Hepatocyte (in vitro differentiated cells): Measurements from ENCODE around the gene TAS2R10.

Experiments used
- CTCF ChIP-seq: fragments of 200-600 bp; sonication (generic); IDR thresholded peaks from 2 replicates; pipeline ENCODE4 v1.5.1; 2016; ENCODE audit warnings: antibody characterized with exemption, mild to moderate bottlenecking; ENCODE audit not compliant: poor library complexity
- EZH2 ChIP-seq: fragments of 200-600 bp; sonication (generic); IDR thresholded peaks from 2 replicates; pipeline ENCODE4 v1.6.1; 2016; ENCODE audit warnings: antibody characterized with exemption, mild to moderate bottlenecking, borderline replicate concordance
- EZH2phosphoT487 ChIP-seq: fragments of 200-600 bp; sonication (generic); IDR thresholded peaks from one replicate; pipeline ENCODE4 v1.6.1; 2018; ENCODE audit warnings: antibody characterized with exemption, mild to moderate bottlenecking, low read depth, moderate library complexity; ENCODE audit not compliant: unreplicated experiment, severe bottlenecking

- TF ChIP-seq CTCF, result no peak
- TF ChIP-seq EZH2, result no peak
- TF ChIP-seq EZH2phosphoT487, result no peak
Observed at GRCh38 chr12:10849425-10849878, 23.3 kb upstream of the TAS2R10 start, which contains the start of gene PRR4.
